GM21390 (cell line): ENCODE results near the gene ASB17.
A peak's percentile ranks its signal among the peaks of the same experiment; 100 is the strongest.
"Not testable (repeated sequence)": the region's sequence is repeated elsewhere in the genome, so short reads cannot be mapped to it uniquely, and the experiment has no call there.

Experiments
- ATAC-seq: cut with Tn5 transposase; IDR thresholded peaks from one replicate; pipeline ENCODE4 v1.9.1; 2021; ENCODE audit not compliant: unreplicated experiment

The ASB17 gene

GRCh38 chr1:75932304-75932703 is at the start of gene ASB17:
TSS of gene ASB17 (minus strand) at chr1:75932404. CDS start at chr1:75932291, 113 bp downstream.
- no peak for ATAC-seq

- ATAC-seq = peak; percentile 57
These were observed 49.0 kb upstream of the ASB17 start for GRCh38 chr1:75980972-75981897.

GRCh38 chr1:75970631-75971030 is 38.4 kb upstream of the ASB17 start:
- no peak for ATAC-seq

- ATAC-seq = no peak
These were observed 37.3 kb upstream of the ASB17 start for GRCh38 chr1:75969550-75969949.

- ATAC-seq = no peak
These were observed 35.5 kb upstream of the ASB17 start for GRCh38 chr1:75967719-75968118.

- no peak for ATAC-seq
These were observed 32.7 kb upstream of the ASB17 start for GRCh38 chr1:75964760-75965408.

- not testable (repeated sequence) for ATAC-seq
These were observed 32.0 kb upstream of the ASB17 start for GRCh38 chr1:75964110-75964759.

GRCh38 chr1:75954586-75954985 is 22.4 kb upstream of the ASB17 start:
- no peak for ATAC-seq

- no peak for ATAC-seq
These were observed 21.3 kb upstream of the ASB17 start for GRCh38 chr1:75953461-75953860.

- ATAC-seq = no peak
These were observed 19.8 kb upstream of the ASB17 start for GRCh38 chr1:75952016-75952415.

GRCh38 chr1:75950176-75950575 is 18.0 kb upstream of the ASB17 start:
- no peak for ATAC-seq

- ATAC-seq = not testable (repeated sequence)
These were observed 10.8 kb upstream of the ASB17 start for GRCh38 chr1:75943037-75943436.

GRCh38 chr1:75937034-75937433 is 4.8 kb upstream of the ASB17 start:
- ATAC-seq = no peak

- ATAC-seq = no peak
These were observed 9.5 kb downstream of the ASB17 start for GRCh38 chr1:75922698-75923097.

- no peak for ATAC-seq
These were observed 15.4 kb downstream of the ASB17 start for GRCh38 chr1:75916834-75917233.

GRCh38 chr1:75908717-75909152 is 23.5 kb downstream of the ASB17 start:
- peak; percentile 90 for ATAC-seq

- no peak for ATAC-seq
These were observed 30.8 kb downstream of the ASB17 start for GRCh38 chr1:75901371-75901770.

- ATAC-seq = no peak
These were observed 47.8 kb downstream of the ASB17 start for GRCh38 chr1:75884437-75884836.

GRCh38 chr1:75879985-75880384 is 52.2 kb downstream of the ASB17 start:
- no peak for ATAC-seq

- no peak for ATAC-seq
These were observed 61.3 kb downstream of the ASB17 start for GRCh38 chr1:75870951-75871350.
